ENCODE measurements around the gene EXOC1L. TPM values are rescaled to one million over a fixed set of nuclear protein-coding genes. Genes with fewer than 3 reads are reported as not detected.
A peak's percentile ranks its signal among the peaks of the same experiment; 100 is the strongest.
"Not testable (repeated sequence)": the region's sequence is repeated elsewhere in the genome, so short reads cannot be mapped to it uniquely, and the experiment has no call there.

EXOC1L gene
- total RNA-seq, 4 donors from 2014 or later = not detected

- DNase-seq (ENCODE audit: low spot score in 2 of 2) = no peak
- Histone ChIP-seq H3K36me3 (no peaks in the 10 kb centered on the region), H3K27me3 (peaks cover 3% of the 10 kb centered on the region), H3K4me1 (no peaks in the 10 kb centered on the region), H3K9me3 (no peaks in the 10 kb centered on the region), H3K27ac (no peak overlapping the region), H3K4me3 (no peak overlapping the region)
- TF ChIP-seq CTCF (IDR thresholded peaks at IDR 0.05) = no peak
- no peak for TF ChIP-seq EP300 (IDR thresholded peaks at IDR 0.05)
- no peak for TF ChIP-seq POLR2AphosphoS5 (IDR thresholded peaks at IDR 0.05)
- TF ChIP-seq POLR2A (IDR thresholded peaks at IDR 0.05) = no peak
Observed at GRCh38 chr4:55838952-55839351, 19.4 kb downstream of the EXOC1L start.

GRCh38 chr4:55840956-55841355 lies 21.4 kb downstream of the EXOC1L start:
- no peak for TF ChIP-seq POLR2A (IDR thresholded peaks at IDR 0.05)
- TF ChIP-seq CTCF (IDR thresholded peaks at IDR 0.05) = no peak
- no peak for TF ChIP-seq EP300 (IDR thresholded peaks at IDR 0.05)
- no peak for TF ChIP-seq POLR2AphosphoS5 (IDR thresholded peaks at IDR 0.05)
- H3K9me3 ChIP-seq = no peaks in the 10 kb centered on the region
- no peak overlapping the region for H3K4me3 ChIP-seq
- no peak overlapping the region for H3K27ac ChIP-seq
- peaks cover 3% of the 10 kb centered on the region for H3K27me3 ChIP-seq
- 93% methylated on average over 1 of the region's 1 CpG for WGBS
- no peaks in the 10 kb centered on the region for H3K36me3 ChIP-seq
- no peaks in the 10 kb centered on the region for H3K4me1 ChIP-seq
- DNase-seq (ENCODE audit: low spot score in 2 of 2) = no peak

GRCh38 chr4:55841373-55842239 lies 22.0 kb downstream of the EXOC1L start:
- not testable (repeated sequence) for DNase-seq (ENCODE audit: low spot score in 2 of 2); H3K36me3 ChIP-seq; H3K9me3 ChIP-seq; H3K4me1 ChIP-seq; H3K27ac ChIP-seq; H3K4me3 ChIP-seq; H3K27me3 ChIP-seq
- 81% methylated on average over 21 of the region's 22 CpGs for WGBS

GRCh38 chr4:55842312-55842711 lies 22.7 kb downstream of the EXOC1L start:
- 100% methylated on average over 1 of the region's 10 CpGs for WGBS
- not testable (repeated sequence) for H3K9me3 ChIP-seq; H3K27me3 ChIP-seq; DNase-seq (ENCODE audit: low spot score in 2 of 2); H3K36me3 ChIP-seq; H3K4me3 ChIP-seq; H3K4me1 ChIP-seq; H3K27ac ChIP-seq

GRCh38 chr4:55849724-55850123 lies 30.1 kb downstream of the EXOC1L start:
- H3K4me3 ChIP-seq = no peak overlapping the region
- peaks cover 22% of the 10 kb centered on the region for H3K4me1 ChIP-seq
- no peak overlapping the region for H3K27ac ChIP-seq
- WGBS = 68% methylated on average over 9 of the region's 9 CpGs
- no peak for DNase-seq (ENCODE audit: low spot score in 2 of 2)
- H3K9me3 ChIP-seq = no peaks in the 10 kb centered on the region
- TF ChIP-seq EP300 (IDR thresholded peaks at IDR 0.05) = no peak
- no peak for TF ChIP-seq POLR2AphosphoS5 (IDR thresholded peaks at IDR 0.05)
- no peaks in the 10 kb centered on the region for H3K36me3 ChIP-seq
- H3K27me3 ChIP-seq = no peaks in the 10 kb centered on the region

- Histone ChIP-seq H3K27ac (no peak overlapping the region), H3K9me3 (no peaks in the 10 kb centered on the region), H3K4me1 (peaks cover 32% of the 10 kb centered on the region), H3K4me3 (no peak overlapping the region), H3K27me3 (no peaks in the 10 kb centered on the region), H3K36me3 (no peaks in the 10 kb centered on the region)
- no peak for DNase-seq (ENCODE audit: low spot score in 2 of 2)
- no peak for TF ChIP-seq EP300 (IDR thresholded peaks at IDR 0.05)
- TF ChIP-seq POLR2A (IDR thresholded peaks at IDR 0.05) = no peak
- no peak for TF ChIP-seq POLR2AphosphoS5 (IDR thresholded peaks at IDR 0.05)
- WGBS = 51% methylated on average over 6 of the region's 6 CpGs
Observed at GRCh38 chr4:55851885-55852284, 32.3 kb downstream of the EXOC1L start.

- TF ChIP-seq POLR2A (IDR thresholded peaks at IDR 0.05) (peak in 1 of 2 donors; percentile 51), POLR2AphosphoS5 (IDR thresholded peaks at IDR 0.05) (peak; percentile 28 to 90 (median 74)), CTCF (IDR thresholded peaks at IDR 0.05) (no peak), EP300 (IDR thresholded peaks at IDR 0.05) (no peak)
- under 1% methylated on average over 49 of the region's 50 CpGs for WGBS
- peak; percentile 99 to 100 for DNase-seq (ENCODE audit: low spot score in 2 of 2)
Observed at GRCh38 chr4:55853484-55854046, 34.0 kb downstream of the EXOC1L start, which contains the start of gene EXOC1. EXOC1 (plus strand) TSS chr4:55853648; CDS start chr4:55858324, 4,676 bp downstream.

More at GRCh38 chr4:55853484-55854046, 34.0 kb downstream of the EXOC1L start, which contains the start of gene EXOC1:
- H3K4me1 ChIP-seq = peaks cover 32% of the 10 kb centered on the region
- peak within 1 kb of the TSS; percentile 93 for H3K27ac ChIP-seq
- peak within 1 kb of the TSS; percentile 94 for H3K4me3 ChIP-seq
- H3K36me3 ChIP-seq = no peaks in the 10 kb centered on the region
- no peaks in the 10 kb centered on the region for H3K9me3 ChIP-seq
- H3K27me3 ChIP-seq = no peaks in the 10 kb centered on the region
